NCI-H345 treated with DMSO at 0.1 percent for 48 hours (cell line): ENCODE measurements around the gene PLA2G1B.
"Not testable (repeated sequence)": the region's sequence is repeated elsewhere in the genome, so short reads cannot be mapped to it uniquely, and the experiment has no call there.

Source experiments
- DNase-seq: peaks from one replicate; lab custom pipeline; 2025; ENCODE audit not compliant: unreplicated experiment; lab: John Stamatoyannopoulos, UW

The PLA2G1B gene

DNA sequence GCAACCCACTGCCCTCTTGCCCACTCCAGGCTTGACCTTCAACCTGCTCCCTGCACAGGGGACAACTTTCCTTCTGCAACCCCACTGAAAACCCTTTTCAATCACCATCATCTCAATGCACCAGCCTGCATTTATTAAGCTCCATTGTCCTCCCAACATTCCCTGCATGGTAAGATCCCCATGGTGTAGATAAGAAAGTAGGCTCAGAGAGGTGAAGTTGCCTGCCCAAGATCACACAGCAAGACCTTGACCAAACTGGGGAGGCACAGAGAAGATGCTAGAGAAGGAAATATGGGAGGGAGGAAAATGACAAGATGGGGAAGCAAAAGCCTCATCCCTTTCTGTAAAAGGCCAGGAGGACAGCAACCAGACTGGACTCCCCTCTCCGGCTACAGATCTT, 31.5 kb upstream of the PLA2G1B start:
- DNase-seq = no peak

DNA sequence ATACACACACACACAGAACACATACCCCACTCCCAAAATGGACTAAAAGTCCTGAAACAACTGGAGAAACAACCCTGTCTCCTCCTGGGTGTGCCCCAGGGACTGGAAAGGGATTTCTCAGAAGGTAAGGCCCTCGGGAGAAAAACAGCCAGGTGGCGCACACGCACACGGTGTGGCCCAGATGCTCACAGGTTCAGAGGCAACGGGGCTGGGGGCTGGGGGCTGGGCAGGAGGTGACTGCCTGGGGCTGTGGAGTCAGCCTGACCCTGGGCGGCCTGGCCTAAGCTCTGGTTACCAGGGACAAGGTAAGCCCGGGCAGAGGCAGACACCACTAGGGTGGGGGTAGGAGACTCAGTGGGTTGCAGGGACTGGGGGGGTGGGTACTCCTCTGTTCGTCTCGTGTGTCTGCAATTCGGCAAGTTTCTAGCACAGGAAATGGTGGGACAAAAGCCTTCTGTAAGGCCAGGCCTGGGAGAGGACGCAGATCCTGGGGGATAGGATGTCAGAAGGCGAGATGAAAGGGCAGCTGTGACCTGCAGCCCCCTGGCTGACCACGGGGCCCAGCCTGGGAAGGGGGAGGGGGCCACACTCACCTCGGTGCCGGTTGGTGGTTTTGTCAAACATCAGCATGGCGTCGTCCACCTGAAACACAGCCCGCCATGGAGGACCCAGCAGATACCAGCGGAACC, 31.0 kb upstream of the PLA2G1B start:
- no peak for DNase-seq

DNA sequence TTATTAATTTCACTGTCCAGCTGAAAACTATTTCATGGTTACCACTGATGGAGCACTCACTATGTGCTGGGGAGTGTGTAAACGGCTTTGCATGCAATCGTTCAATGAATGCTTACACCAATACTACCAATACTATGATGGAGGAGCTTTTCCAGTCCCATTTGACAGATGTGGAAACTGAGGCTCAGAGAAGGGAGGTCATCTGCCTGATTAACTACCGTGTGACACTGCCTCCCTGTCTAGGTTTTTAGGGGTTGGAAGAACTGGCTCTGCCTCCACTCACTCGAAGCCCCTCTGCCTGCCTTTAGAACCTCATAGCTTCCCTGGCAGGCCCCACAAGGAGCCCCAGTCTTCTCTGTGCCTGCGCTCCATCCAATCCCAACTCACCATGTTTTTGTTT, 29.5 kb upstream of the PLA2G1B start:
- DNase-seq = no peak

DNA sequence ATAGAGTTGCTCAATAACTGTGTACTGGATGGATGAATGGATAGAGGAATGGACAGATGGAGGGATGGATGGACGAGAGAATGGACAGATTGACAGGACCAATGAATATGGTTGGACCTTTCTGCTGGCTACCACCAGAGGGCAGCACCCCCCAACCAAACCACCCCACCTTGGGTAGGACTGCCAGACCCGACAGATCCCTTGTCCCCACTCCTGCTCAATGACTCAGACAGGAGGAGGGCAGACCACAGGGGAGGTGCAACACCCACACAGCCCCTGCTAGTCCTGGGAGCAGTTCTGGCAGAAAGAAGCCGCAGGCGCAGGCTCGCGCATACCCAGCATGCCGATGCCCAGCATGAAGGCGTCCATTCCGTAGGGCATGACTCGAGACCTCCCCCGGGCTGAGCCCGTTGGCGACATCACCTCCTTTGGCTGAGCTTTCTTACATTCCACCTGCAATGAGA, 29.0 kb upstream of the PLA2G1B start:
- DNase-seq = peak; percentile 19

DNA sequence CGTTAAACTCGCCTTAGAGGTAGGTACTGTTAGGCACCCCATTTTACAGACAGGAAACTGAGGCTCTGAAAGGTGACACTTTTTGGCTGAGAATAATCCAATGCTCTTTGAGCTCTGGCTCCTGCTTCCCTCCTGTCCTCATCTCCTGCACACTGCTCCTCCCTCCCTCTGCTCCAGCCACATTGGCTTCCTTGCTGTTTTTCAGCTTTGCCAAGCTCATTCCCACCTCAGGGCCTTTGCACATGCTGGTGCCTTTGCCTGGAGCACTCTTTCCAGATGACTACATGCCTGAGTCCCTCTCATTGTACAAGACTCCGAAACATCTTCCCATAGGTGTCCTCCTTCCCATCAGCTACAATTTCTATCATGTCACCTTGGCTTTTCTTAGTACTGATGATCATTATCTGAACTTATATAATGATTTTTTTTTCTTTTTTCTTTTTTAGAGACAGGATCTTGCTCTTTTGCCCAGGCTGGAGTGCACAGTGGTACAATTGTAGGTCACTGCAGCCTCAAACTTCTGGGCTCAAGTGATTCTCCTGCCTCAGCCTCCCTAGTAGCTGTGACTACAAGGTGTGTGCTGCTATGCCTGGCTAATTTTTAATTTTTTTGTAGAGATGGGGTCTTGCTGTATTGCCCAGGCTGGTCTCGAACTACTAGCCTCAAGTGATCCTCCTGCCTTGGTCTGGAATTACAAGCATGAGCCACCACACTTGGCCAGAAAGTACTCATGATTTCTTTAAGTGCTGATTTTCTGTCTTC, 26.2 kb upstream of the PLA2G1B start:
- no peak for DNase-seq

GRCh38 chr12:120353136-120353535, 25.6 kb upstream of the PLA2G1B start:
- DNase-seq = no peak

- no peak for DNase-seq
These were observed 24.5 kb upstream of the PLA2G1B start for GRCh38 chr12:120352117-120352516.

DNA sequence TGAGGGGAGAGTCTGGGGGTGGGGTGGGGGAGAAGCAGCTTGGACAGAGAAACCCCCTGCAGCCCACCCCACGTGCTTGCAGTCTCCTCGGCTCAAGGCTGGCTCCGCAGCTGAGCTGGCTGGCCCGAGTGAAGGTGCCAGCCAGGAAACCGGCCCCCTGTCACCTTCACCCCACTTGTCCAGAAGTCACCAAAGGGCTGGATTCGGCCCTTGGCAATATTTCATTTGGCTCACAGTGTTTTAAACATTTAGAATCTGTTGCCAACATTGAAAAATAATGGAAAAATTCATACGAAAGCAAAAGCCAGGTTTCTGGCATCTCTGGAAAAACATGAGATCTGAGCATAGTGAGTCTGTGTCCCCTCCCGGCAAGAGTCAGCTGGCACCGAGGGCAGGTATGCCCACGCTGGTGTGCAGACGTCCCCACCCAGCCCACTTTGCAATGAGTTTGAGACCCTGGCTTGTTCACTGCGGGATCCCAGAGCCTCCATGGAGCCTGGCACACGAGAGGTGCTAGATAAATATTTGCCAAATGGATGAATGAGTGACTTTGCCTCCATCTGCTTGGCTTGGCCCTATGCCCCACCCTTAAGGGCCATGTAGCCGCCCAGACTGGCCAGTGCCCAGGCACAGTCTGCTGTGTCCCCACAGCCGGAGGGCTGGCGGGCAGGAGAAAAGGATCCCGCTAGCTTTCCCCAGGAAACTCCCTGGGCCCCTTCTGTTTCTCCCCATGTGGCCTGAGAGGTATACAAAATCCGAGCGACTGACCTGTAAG, 23.2 kb upstream of the PLA2G1B start:
- DNase-seq = peak; percentile 12

DNA sequence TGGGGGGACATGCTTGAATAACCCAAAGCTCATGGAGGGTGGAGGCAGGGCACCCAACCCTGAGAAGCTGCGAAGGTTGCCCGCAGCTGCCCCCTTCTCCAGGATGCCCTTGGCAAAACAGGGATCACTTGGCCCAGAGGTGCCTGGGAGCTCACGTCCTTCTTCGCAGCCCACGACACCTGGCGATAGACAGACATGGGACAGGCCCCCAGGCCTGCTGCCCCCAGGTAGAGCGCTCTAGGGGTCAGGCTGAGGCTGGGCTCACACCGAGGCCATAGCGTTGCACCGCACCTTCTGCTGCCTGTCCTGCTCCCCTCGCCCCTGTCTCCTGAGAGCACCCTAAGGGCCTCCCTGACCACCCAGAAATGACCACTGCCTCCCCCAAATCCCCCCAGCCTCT, 20.2 kb upstream of the PLA2G1B start:
- DNase-seq = no peak

- DNase-seq = no peak
These were observed 19.1 kb upstream of the PLA2G1B start for GRCh38 chr12:120346681-120347080.

DNA sequence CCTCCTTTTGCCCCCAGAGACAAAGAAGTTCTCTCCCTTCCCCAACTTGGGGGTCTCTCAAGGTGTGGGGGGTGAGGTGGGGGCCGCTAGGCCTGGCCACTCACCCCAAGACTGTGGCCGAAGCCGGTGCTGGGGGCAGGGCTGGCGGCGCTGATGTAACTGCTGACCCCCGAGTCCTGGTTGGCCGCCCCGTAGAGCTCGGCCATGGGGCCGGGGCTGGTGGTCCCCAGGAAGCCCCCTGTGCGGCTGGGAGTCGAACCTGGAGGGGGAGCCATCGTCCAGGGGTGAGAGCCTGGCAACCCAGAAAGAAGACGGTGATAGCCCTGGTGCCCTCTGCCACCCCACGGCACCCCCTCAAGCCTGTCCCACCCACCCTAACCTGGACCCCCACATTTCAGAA, 18.5 kb upstream of the PLA2G1B start:
- DNase-seq = no peak

- DNase-seq = no peak
These were observed 16.1 kb upstream of the PLA2G1B start for GRCh38 chr12:120343692-120344091.

GRCh38 chr12:120343039-120343537, 15.5 kb upstream of the PLA2G1B start:
- DNase-seq = no peak

DNA sequence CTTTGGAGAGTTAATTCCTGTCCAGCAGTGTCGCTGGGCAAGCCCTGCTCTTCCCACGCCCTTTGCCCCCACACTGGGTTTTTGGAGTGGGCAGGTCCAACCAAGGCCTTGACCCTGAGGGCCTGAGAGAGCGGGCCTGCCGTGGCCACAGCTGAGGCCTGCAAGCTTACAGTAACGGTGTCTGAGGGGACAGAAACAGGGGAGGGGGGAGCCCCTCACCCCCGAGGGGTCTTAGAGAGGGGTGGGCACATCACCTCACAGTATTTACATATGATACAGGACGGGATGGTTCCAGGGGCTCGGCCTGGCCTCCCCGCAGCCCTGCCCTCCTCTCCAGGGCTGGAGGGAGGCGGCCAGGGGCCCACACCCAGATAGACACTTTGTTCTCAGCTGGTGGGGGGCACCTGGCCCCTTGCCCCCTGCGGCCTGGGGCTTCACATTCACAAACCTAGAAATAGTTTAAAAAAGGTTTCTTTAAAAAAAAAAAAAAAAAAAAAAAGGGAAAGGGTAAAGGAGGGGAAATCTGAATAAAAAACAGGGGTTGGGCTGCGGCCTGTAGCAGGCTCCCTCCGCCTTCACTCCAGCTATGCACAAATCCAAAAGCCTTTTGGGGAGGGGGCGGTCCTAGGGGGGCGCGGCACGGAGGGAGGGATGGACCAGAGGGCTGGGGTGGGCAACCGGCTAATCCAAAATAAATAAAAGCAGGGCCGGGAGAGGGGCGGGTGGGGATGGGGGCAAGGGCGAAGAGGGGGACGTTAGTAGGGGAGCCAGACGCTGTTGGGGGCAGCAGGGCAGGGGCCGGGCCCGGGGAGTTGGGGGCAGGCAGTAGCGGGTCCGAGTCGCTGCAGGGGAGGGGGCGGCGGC, 14.8 kb upstream of the PLA2G1B start:
- DNase-seq = no peak

DNA sequence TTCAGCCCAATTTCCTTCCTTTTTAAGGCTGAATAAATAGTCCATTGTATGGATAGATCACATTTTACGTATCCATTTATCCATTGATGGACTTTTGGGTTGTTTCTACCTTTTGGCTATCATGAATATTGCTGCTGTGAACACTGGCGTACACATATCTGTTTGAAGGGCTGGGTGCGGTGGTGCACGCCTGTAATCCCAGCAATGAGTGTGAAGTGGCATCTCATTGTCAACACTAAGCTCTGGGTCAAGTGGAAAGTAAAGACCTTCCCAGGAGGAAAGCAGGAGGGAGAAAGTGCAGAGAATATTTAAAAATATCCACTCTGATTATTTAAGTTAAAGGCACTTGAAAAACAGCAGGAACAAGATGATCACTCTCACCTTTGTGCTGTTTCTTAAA, 11.7 kb upstream of the PLA2G1B start:
- no peak for DNase-seq

DNA sequence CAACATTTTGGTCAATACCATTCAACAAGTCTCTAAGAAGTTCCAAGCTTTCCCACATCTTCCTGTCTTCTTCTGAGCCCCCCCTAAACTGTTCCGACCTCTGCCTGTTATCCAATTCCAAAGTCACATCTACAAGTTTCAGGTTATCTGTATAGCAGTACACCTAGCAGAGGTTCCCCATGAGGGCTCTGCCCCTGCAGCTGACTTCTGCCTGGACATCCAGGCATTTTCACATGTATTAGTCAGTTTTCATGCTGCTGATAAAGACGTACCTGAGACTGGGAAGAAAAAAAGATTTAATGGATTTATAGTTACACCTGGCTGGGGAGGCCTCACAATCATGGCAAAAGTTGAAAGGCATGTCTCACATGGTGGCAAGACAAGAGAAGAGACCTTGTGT, 10.2 kb upstream of the PLA2G1B start:
- no peak for DNase-seq

DNA sequence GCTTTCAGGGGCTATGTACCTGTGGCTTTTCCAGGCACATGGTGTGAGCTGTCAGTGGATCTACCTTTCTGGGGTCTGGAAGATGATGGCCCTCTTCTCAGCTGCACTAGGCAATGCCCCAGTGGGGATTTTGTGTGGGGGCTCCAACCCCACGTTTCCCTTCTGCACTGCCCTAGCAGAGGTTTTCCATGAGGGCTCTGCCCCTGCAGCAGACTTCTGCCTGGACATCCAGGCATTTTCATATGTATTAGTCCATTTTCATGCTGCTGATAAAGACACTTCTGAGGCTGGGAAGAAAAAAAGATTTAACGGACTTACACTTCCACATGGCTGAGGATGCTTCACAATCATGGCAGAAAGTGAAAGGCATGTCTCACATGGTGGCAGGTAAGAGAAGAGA, 8.8 kb upstream of the PLA2G1B start:
- not testable (repeated sequence) for DNase-seq

- DNase-seq = peak; percentile 2
These were observed 7.9 kb upstream of the PLA2G1B start for GRCh38 chr12:120335447-120335846.

- DNase-seq = no peak
These were observed 4.9 kb upstream of the PLA2G1B start for GRCh38 chr12:120332523-120332922.

DNA sequence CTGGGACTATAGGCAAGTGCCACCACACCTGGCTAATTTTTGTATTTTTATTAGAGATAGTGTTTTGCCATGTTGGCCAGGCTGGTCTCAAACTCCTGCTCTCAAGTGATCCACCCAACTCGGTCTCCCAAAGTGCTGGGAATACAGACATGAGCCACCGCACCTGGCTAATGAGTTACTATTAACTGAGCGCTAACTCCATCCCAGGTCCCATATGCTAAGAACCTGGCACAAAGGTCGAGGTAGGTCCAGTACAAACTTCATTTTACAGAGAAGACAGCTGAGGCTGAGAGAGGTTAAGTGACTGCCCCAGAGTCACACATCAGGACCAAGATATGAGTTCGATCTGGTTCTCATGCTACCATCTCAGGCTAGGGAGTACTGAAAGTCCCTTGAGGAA, 4.5 kb upstream of the PLA2G1B start:
- no peak for DNase-seq

GRCh38 chr12:120331390-120331789, 3.8 kb upstream of the PLA2G1B start:
- DNase-seq = no peak
